ENCODE data around the gene IKZF3. TPM values are rescaled to one million over a fixed set of nuclear protein-coding genes. Genes with fewer than 3 reads are reported as not detected.
"Not testable (repeated sequence)": the region's sequence is repeated elsewhere in the genome, so short reads cannot be mapped to it uniquely, and the experiment has no call there.

Gene IKZF3
- polyA plus RNA-seq, 12 donors: 0.06 to 1.5 (median 0.25) TPM; not detected in 2

GRCh38 chr17:39719563-39720355 lies 144.4 kb downstream of the IKZF3 start:
- no peak for DNase-seq

- DNase-seq: no peak
Measured at GRCh38 chr17:39717660-39718059, 146.5 kb downstream of the IKZF3 start.

- DNase-seq: no peak
Measured at GRCh38 chr17:39716879-39717536, 147.1 kb downstream of the IKZF3 start.

GRCh38 chr17:39716073-39716818 lies 147.9 kb downstream of the IKZF3 start:
- DNase-seq: no peak

- DNase-seq: no peak
Measured at GRCh38 chr17:39715375-39716072, 148.6 kb downstream of the IKZF3 start.

GRCh38 chr17:39714234-39714633 lies 149.9 kb downstream of the IKZF3 start:
- no peak for DNase-seq

- no peak for DNase-seq
Measured at GRCh38 chr17:39711851-39712250, 152.3 kb downstream of the IKZF3 start.

GRCh38 chr17:39711071-39711470 lies 153.0 kb downstream of the IKZF3 start:
- not testable (repeated sequence) for DNase-seq

GRCh38 chr17:39709998-39710964 lies 153.8 kb downstream of the IKZF3 start:
- no peak for DNase-seq

- DNase-seq: no peak
Measured at GRCh38 chr17:39709319-39709997, 154.7 kb downstream of the IKZF3 start.

Other genes starting within 250 kb of the IKZF3 start
- gene PPP1R1B, start 237.4 kb downstream of the IKZF3 start, polyA plus RNA-seq (ENCODE audit: insufficient read length in 12 of 12): 10 to 100 TPM in 1 of 12 donors, 1 to 10 TPM in 3, under 1 TPM in 7, not detected in 1; 0.32 to 15.9 (median 0.93) TPM
- 10 to 100 TPM in 11 of 12 donors, not detected in 1; 27.6 to 38.4 (median 33.3) TPM for gene STARD3, start 227.2 kb downstream of the IKZF3 start, polyA plus RNA-seq (ENCODE audit: insufficient read length in 12 of 12)
- 100 to 1,000 TPM in 10 of 12 donors, 10 to 100 TPM in 1, not detected in 1; 67.9 to 455 (median 247) TPM for gene TCAP, start 199.0 kb downstream of the IKZF3 start, polyA plus RNA-seq (ENCODE audit: insufficient read length in 12 of 12)
- gene PNMT, start 195.9 kb downstream of the IKZF3 start, polyA plus RNA-seq (ENCODE audit: insufficient read length in 12 of 12): 1 to 10 TPM in 10 of 12 donors, not detected in 2; 1.2 to 7.5 (median 3.6) TPM
- 10 to 100 TPM in 11 of 12 donors, not detected in 1; 13.7 to 25.3 (median 18.6) TPM for gene PGAP3, start 176.3 kb downstream of the IKZF3 start, polyA plus RNA-seq (ENCODE audit: insufficient read length in 12 of 12)
- gene ERBB2, start 164.2 kb downstream of the IKZF3 start, polyA plus RNA-seq (ENCODE audit: insufficient read length in 12 of 12): 100 to 1,000 TPM in 11 of 12 donors, not detected in 1; 104 to 148 (median 128) TPM
- gene MIEN1, start 133.8 kb downstream of the IKZF3 start, polyA plus RNA-seq (ENCODE audit: insufficient read length in 12 of 12): 10 to 100 TPM in 11 of 12 donors, not detected in 1; 14.8 to 23.6 (median 18.9) TPM
- 1 to 10 TPM in 3 of 12 donors, under 1 TPM in 7, not detected in 2; 0.13 to 5.3 (median 0.48) TPM for gene GRB7, start 126.4 kb downstream of the IKZF3 start, polyA plus RNA-seq (ENCODE audit: insufficient read length in 12 of 12)
- not detected for gene ZPBP2, start 3.9 kb upstream of the IKZF3 start, polyA plus RNA-seq (ENCODE audit: insufficient read length in 12 of 12)
- 10 to 100 TPM in 5 of 12 donors, 1 to 10 TPM in 6, not detected in 1; 5.5 to 24.9 (median 9.6) TPM for gene GSDMB, start 54.3 kb upstream of the IKZF3 start, polyA plus RNA-seq (ENCODE audit: insufficient read length in 12 of 12)
- gene ORMDL3, start 63.3 kb upstream of the IKZF3 start, polyA plus RNA-seq (ENCODE audit: insufficient read length in 12 of 12): 10 to 100 TPM in 11 of 12 donors, not detected in 1; 37.2 to 65.9 (median 42.6) TPM
- under 1 TPM in 1 of 12 donors, not detected in 11; 0.19 TPM for gene LRRC3C, start 63.4 kb upstream of the IKZF3 start, polyA plus RNA-seq (ENCODE audit: insufficient read length in 12 of 12)
- gene GSDMA, start 98.7 kb upstream of the IKZF3 start, polyA plus RNA-seq (ENCODE audit: insufficient read length in 12 of 12): under 1 TPM in 10 of 12 donors, not detected in 2; 0.08 to 0.19 (median 0.14) TPM
- 100 to 1,000 TPM in 1 of 12 donors, 10 to 100 TPM in 10, not detected in 1; 59.7 to 102 (median 83.6) TPM for gene PSMD3, start 116.5 kb upstream of the IKZF3 start, polyA plus RNA-seq (ENCODE audit: insufficient read length in 12 of 12)
- gene CSF3, start 151.1 kb upstream of the IKZF3 start, polyA plus RNA-seq (ENCODE audit: insufficient read length in 12 of 12): under 1 TPM in 6 of 12 donors, not detected in 6; 0.15 to 0.28 (median 0.23) TPM
- 100 to 1,000 TPM in 1 of 12 donors, 10 to 100 TPM in 10, not detected in 1; 52.6 to 127 (median 70.7) TPM for gene MED24, start 190.1 kb upstream of the IKZF3 start, polyA plus RNA-seq (ENCODE audit: insufficient read length in 12 of 12)
- 10 to 100 TPM in 11 of 12 donors, not detected in 1; 50.5 to 83.8 (median 63.6) TPM for gene THRA, start 198.7 kb upstream of the IKZF3 start, polyA plus RNA-seq (ENCODE audit: insufficient read length in 12 of 12)
- gene NR1D1, start 236.3 kb upstream of the IKZF3 start, polyA plus RNA-seq (ENCODE audit: insufficient read length in 12 of 12): 10 to 100 TPM in 1 of 12 donors, 1 to 10 TPM in 9, not detected in 2; 1.7 to 12.3 (median 3.4) TPM